Hepatocyte (in vitro differentiated cells): ENCODE data around the gene IL5. TPM values are rescaled to one million over a fixed set of nuclear protein-coding genes. Genes with fewer than 3 reads are reported as not detected.
"Not testable (repeated sequence)": the region's sequence is repeated elsewhere in the genome, so short reads cannot be mapped to it uniquely, and the experiment has no call there.

Experiments
- DNase-seq: peaks from one replicate; pipeline ENCODE4 v3.0.0-alpha.2; 2016; ENCODE audit warnings: low spot score
- H2AFZ ChIP-seq: fragments of 200-600 bp; sonication (generic); 2 replicates; pipeline ENCODE4 v1.6.0; 2016; ENCODE audit warnings: antibody characterized with exemption, mild to moderate bottlenecking
- H3K27ac ChIP-seq: fragments of 200-600 bp; sonication (generic); 2 replicates; pipeline ENCODE4 v1.5.1; 2016; ENCODE audit warnings: mild to moderate bottlenecking
- H3K27me3 ChIP-seq: fragments of 200-600 bp; sonication (generic); 2 replicates; pipeline ENCODE4 v1.6.1; 2016
- H3K36me3 ChIP-seq: fragments of 200-600 bp; sonication (generic); replicated peaks from 2 replicates; pipeline ENCODE4 v1.5.1; 2016; ENCODE audit warnings: low read depth; ENCODE audit not compliant: insufficient read depth
- H3K4me1 ChIP-seq: fragments of 200-600 bp; sonication (generic); 2 replicates; pipeline ENCODE4 v1.5.1; 2016; ENCODE audit warnings: mild to moderate bottlenecking, moderate library complexity; ENCODE audit not compliant: insufficient read depth
- H3K4me2 ChIP-seq: fragments of 200-600 bp; sonication (generic); 2 replicates; pipeline ENCODE4 v1.6.0; 2016
- H3K4me3 ChIP-seq: fragments of 200-600 bp; sonication (generic); 2 replicates; pipeline ENCODE4 v1.5.1; 2016; ENCODE audit warnings: mild to moderate bottlenecking
- H3K79me2 ChIP-seq: fragments of 200-600 bp; sonication (generic); 2 replicates; pipeline ENCODE4 v1.6.0; 2017; ENCODE audit warnings: mild to moderate bottlenecking
- H3K9me2 ChIP-seq: fragments of 200-600 bp; sonication (generic); replicated peaks from 2 replicates; pipeline ENCODE4 v1.6.0; 2017; ENCODE audit warnings: mild to moderate bottlenecking; ENCODE audit not compliant: insufficient read depth
- H3K9me3 ChIP-seq: fragments of 200-600 bp; sonication (generic); 2 replicates; pipeline ENCODE4 v1.5.1; 2016; ENCODE audit warnings: low read depth, mild to moderate bottlenecking
- H4K20me1 ChIP-seq: fragments of 200-600 bp; sonication (generic); 2 replicates; pipeline ENCODE4 v1.6.0; 2016; ENCODE audit warnings: mild to moderate bottlenecking; ENCODE audit not compliant: insufficient read depth, poor library complexity, severe bottlenecking
- CTCF ChIP-seq: fragments of 200-600 bp; sonication (generic); IDR thresholded peaks from 2 replicates; pipeline ENCODE4 v1.5.1; 2016; ENCODE audit warnings: antibody characterized with exemption, mild to moderate bottlenecking; ENCODE audit not compliant: poor library complexity
- EZH2 ChIP-seq: fragments of 200-600 bp; sonication (generic); IDR thresholded peaks from 2 replicates; pipeline ENCODE4 v1.6.1; 2016; ENCODE audit warnings: antibody characterized with exemption, mild to moderate bottlenecking, borderline replicate concordance
- EZH2phosphoT487 ChIP-seq: fragments of 200-600 bp; sonication (generic); IDR thresholded peaks from one replicate; pipeline ENCODE4 v1.6.1; 2018; ENCODE audit warnings: antibody characterized with exemption, mild to moderate bottlenecking, low read depth, moderate library complexity; ENCODE audit not compliant: unreplicated experiment, severe bottlenecking
- WGBS: methylation state at CpG from one replicate; pipeline ENCODE4 v1.1.6; 2016; ENCODE audit warnings: low lambda C conversion rate; ENCODE audit errors: missing lambda C conversion rate; 5-methylcytosine and 5-hydroxymethylcytosine counted together
- polyA plus RNA-seq: library from polyadenylated mRNA; unstranded; fragments of >200 nt; fragmentation: Nextera tagmentation; extraction: Ambion mirVana; gene quantifications from 2 replicates; pipeline ENCODE4 v1.2.1, GENCODE V29; 2016
- total RNA-seq: library from RNA; depleted of rRNA; stranded (reverse); fragments of >200 nt; gene quantifications from 2 replicates; pipeline ENCODE4 v1.2.3, GENCODE V29; 2014

IL5 gene
- total and polyA plus RNA-seq, 2 experiments from 2014 or later = not detected

GRCh38 chr5:132566657-132567056 lies 23.3 kb upstream of the IL5 start:
- Histone ChIP-seq H3K9me2 (no peaks in the 10 kb centered on the region), H2AFZ (no peak overlapping the region), H3K9me3 (no peaks in the 10 kb centered on the region), H4K20me1 (no peaks in the 10 kb centered on the region), H3K4me3 (no peak overlapping the region), H3K36me3 (no peaks in the 10 kb centered on the region), H3K27me3 (no peaks in the 10 kb centered on the region), H3K79me2 (peaks cover 60% of the 10 kb centered on the region), H3K4me2 (no peak overlapping the region), H3K4me1 (no peaks in the 10 kb centered on the region), H3K27ac (no peak overlapping the region)
- TF ChIP-seq CTCF (no peak), EZH2 (no peak), EZH2phosphoT487 (no peak)
- DNase-seq = no peak
- WGBS = 100% methylated on average over 1 of the region's 1 CpG

GRCh38 chr5:132564555-132564954 lies 21.2 kb upstream of the IL5 start:
- not testable (repeated sequence) for H3K9me2 ChIP-seq, H3K4me1 ChIP-seq, H3K9me3 ChIP-seq, DNase-seq, H3K27me3 ChIP-seq, H3K27ac ChIP-seq, H4K20me1 ChIP-seq, H3K4me3 ChIP-seq, H2AFZ ChIP-seq, H3K4me2 ChIP-seq, H3K36me3 ChIP-seq
- peaks cover 81% of the 10 kb centered on the region for H3K79me2 ChIP-seq
- WGBS = 97% methylated on average over 2 of the region's 2 CpGs

- WGBS = 97% methylated on average over 3 of the region's 3 CpGs
- Histone ChIP-seq H3K4me3 (no peak overlapping the region), H3K9me2 (no peaks in the 10 kb centered on the region), H3K4me2 (no peak overlapping the region), H4K20me1 (no peaks in the 10 kb centered on the region), H3K27me3 (no peaks in the 10 kb centered on the region), H2AFZ (no peak overlapping the region), H3K79me2 (peaks cover 81% of the 10 kb centered on the region), H3K9me3 (no peaks in the 10 kb centered on the region), H3K36me3 (no peaks in the 10 kb centered on the region), H3K4me1 (peaks cover 7% of the 10 kb centered on the region), H3K27ac (no peak overlapping the region)
- DNase-seq = no peak
- TF ChIP-seq EZH2 (no peak), EZH2phosphoT487 (no peak), CTCF (no peak)
Observed at GRCh38 chr5:132561601-132562000, 18.3 kb upstream of the IL5 start.

GRCh38 chr5:132559383-132560060 lies 16.2 kb upstream of the IL5 start:
- Histone ChIP-seq H3K4me3 (no peak overlapping the region), H3K4me2 (peak overlapping the region; percentile 83), H3K9me3 (no peaks in the 10 kb centered on the region), H3K36me3 (no peaks in the 10 kb centered on the region), H3K27ac (no peak overlapping the region), H4K20me1 (no peaks in the 10 kb centered on the region), H3K4me1 (peaks cover 7% of the 10 kb centered on the region), H3K79me2 (peaks cover 66% of the 10 kb centered on the region), H2AFZ (no peak overlapping the region), H3K27me3 (no peaks in the 10 kb centered on the region), H3K9me2 (no peaks in the 10 kb centered on the region)
- DNase-seq = no peak
- TF ChIP-seq EZH2 = no peak
- TF ChIP-seq CTCF = no peak
- 99% methylated on average over 2 of the region's 2 CpGs for WGBS
